GM12878 (cell line): ENCODE data around the gene RPL38. TPM values are rescaled to one million over a fixed set of nuclear protein-coding genes. Genes with fewer than 3 reads are reported as not detected.

Experiments used
- ATF7 ChIP-seq: fragments of 450-650 bp; IDR thresholded peaks from 2 replicates; pipeline ENCODE4 v1.6.1; 2016; ENCODE audit warnings: low read depth, mild to moderate bottlenecking
- BACH1 ChIP-seq: fragments of 450-650 bp; IDR thresholded peaks from 2 replicates; pipeline ENCODE4 v1.6.1; 2017; ENCODE audit warnings: mild to moderate bottlenecking, borderline replicate concordance
- BRCA1 ChIP-seq: IDR thresholded peaks from 2 replicates; pipeline ENCODE4 v1.6.1; 2011; ENCODE audit warnings: low read depth, low read length, improper control_type of control experiment
- CHD4 ChIP-seq: fragments of 200-600 bp; sonication (generic); IDR thresholded peaks from 2 replicates; pipeline ENCODE4 v1.6.1; 2016; ENCODE audit warnings: mild to moderate bottlenecking
- CUX1 ChIP-seq: IDR thresholded peaks from 2 replicates; pipeline ENCODE4 v1.6.1; 2012; ENCODE audit warnings: improper control_type of control experiment, low read depth, low read length; ENCODE audit not compliant: insufficient replicate concordance
- SMAD1 ChIP-seq: fragments of 450-650 bp; IDR thresholded peaks from 2 replicates; pipeline ENCODE4 v1.6.1; 2018; ENCODE audit warnings: mild to moderate bottlenecking, low read depth; ENCODE audit not compliant: partially characterized antibody
- ZNF384 ChIP-seq: IDR thresholded peaks from 2 replicates; pipeline ENCODE4 v1.6.1; 2012; ENCODE audit warnings: low read depth, mild to moderate bottlenecking, low read length, improper control_type of control experiment, borderline replicate concordance
- ZNF622 ChIP-seq: fragments of 450-650 bp; IDR thresholded peaks from 2 replicates; pipeline ENCODE4 v1.6.1; 2017; ENCODE audit warnings: mild to moderate bottlenecking, inconsistent platforms
- polyA plus RNA-seq, 11 experiments: library from polyadenylated mRNA; depleted of rRNA in 4 of 11; unstranded in 6 of 11; stranded (reverse) in 5 of 11; fragments of >200 nt; fragmentation: Nextera tagmentation in 4 of 11; fragmentation: Illumina TruSeq in 1 of 11; extraction: Ambion mirVana in 4 of 11; extraction: Trizol in 1 of 11; gene quantifications; 1 replicate in 1 of 11; 2 replicates in 10 of 11; pipeline versions ENCODE4 v1.2.1 to v1.2.3, GENCODE V29; 2011 to 2016; ENCODE audit warnings: inconsistent platforms in 2 of 11, missing spikeins in 2 of 11, low read depth in 1 of 11
- total RNA-seq, 4 experiments: library from RNA; depleted of rRNA in 3 of 4; stranded (reverse); fragments of >200 nt in 3 of 4; fragmentation: Illumina TruSeq in 1 of 4; extraction: Trizol in 1 of 4; gene quantifications; 2 replicates each; pipeline versions ENCODE4 v1.2.1 to v1.2.3, GENCODE V29; 2013 to 2021
- TF ChIP-seq, protein P1 (sequence below): fragments of 150-350 bp; IDR thresholded peaks from 2 replicates; pipeline ENCODE4 v1.6.1; 2014; ENCODE audit warnings: mild to moderate bottlenecking, low read depth, low read length

RPL38 gene
- total and polyA plus RNA-seq, 10 of the 15 experiments (the other 5 are each of a cell fraction or from before 2014, with no cell fraction given) = 1,318 to 4,938 (median 2,673) TPM

DNA sequence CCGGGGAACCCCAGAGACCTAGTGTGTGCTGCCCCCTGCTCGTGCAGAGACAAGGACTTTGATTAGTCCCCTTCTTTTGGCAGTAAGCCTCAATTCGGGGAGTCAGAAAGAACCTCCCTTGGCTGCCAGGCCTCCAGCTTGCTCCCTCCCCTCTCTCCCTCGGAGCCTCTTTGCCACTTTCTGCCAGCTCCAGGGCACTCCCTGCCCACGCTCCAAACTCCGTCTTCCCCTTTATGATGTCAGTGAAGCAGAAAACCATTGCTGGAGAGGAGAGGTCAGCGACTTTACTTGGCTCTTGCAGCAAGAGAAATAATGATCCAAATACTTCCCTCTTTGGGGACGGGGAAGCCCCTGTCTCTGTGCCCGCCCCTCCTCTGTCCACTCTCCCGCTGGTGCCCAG lies 38.0 kb downstream of the RPL38 start (continued):
- TF ChIP-seq, protein P1, sequence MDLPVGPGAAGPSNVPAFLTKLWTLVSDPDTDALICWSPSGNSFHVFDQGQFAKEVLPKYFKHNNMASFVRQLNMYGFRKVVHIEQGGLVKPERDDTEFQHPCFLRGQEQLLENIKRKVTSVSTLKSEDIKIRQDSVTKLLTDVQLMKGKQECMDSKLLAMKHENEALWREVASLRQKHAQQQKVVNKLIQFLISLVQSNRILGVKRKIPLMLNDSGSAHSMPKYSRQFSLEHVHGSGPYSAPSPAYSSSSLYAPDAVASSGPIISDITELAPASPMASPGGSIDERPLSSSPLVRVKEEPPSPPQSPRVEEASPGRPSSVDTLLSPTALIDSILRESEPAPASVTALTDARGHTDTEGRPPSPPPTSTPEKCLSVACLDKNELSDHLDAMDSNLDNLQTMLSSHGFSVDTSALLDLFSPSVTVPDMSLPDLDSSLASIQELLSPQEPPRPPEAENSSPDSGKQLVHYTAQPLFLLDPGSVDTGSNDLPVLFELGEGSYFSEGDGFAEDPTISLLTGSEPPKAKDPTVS = no peak
- TF ChIP-seq SMAD1 = no peak
- no peak for TF ChIP-seq ZNF384
- TF ChIP-seq ZNF622 = no peak
- TF ChIP-seq CHD4 = no peak
- TF ChIP-seq BACH1 = no peak
- TF ChIP-seq ATF7 = no peak
- no peak for TF ChIP-seq CUX1
- no peak for TF ChIP-seq BRCA1
